Measurements from ENCODE around the gene HOXC6.

The HOXC6 gene

DNA sequence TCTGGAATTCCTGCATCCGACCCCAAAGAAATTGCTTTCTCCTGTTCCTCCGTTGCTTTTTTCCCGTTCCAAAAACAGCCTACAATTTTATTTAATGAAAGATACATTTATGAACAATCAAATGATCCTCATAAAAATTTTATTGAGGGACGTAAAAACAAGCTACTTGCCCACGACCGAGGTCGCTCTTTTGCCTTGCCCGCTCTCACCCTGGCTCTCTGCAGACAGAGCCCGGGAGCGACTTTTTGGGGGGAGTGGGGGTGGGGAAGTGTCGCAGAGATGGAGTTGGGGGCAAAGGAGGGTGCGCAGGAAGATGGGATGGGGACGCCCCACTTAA is 29.4 kb upstream of the HOXC6 start:
- no peak for TF ChIP-seq RARB (CRISPR knock-in tag; IDR thresholded peaks at IDR 0.05)
- no peak for TF ChIP-seq OSR1 (CRISPR knock-in tag; IDR thresholded peaks at IDR 0.05)
- TF ChIP-seq ZC3H10 (CRISPR knock-in tag; IDR thresholded peaks at IDR 0.05), result no peak

DNA sequence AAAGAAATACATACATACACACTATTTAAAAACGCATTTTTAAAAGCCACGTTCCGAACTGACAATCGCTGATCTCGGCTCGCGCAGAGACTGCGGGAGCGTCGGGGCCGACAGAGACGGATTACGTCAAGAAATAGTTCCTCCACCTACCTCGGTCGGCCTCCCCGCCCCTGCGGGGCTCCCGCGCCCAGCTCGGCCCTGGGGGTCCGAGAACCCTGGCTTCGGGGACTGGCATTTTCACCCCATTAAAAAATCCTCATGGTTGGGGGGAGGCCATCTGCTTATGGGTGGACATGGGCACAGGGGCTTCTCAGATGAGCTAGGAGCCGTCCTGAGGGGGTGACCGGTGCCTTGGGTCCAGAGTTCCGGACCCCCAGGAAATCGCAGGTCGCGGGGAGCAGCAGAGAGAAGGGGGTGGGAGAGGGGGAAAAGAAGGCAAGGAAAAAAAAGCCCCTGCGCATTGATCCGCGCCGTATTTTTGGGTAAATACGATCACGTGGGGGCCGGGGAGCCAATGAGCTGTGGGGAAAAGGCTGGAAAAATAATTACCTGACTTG is 28.6 kb upstream of the HOXC6 start:
- TF ChIP-seq OSR1 (CRISPR knock-in tag; IDR thresholded peaks at IDR 0.05) (no peak), ZFP3 (CRISPR knock-in tag; IDR thresholded peaks at IDR 0.05) (peak; percentile 72), RARB (CRISPR knock-in tag; IDR thresholded peaks at IDR 0.05) (no peak)
- TF ChIP-seq, protein P1, sequence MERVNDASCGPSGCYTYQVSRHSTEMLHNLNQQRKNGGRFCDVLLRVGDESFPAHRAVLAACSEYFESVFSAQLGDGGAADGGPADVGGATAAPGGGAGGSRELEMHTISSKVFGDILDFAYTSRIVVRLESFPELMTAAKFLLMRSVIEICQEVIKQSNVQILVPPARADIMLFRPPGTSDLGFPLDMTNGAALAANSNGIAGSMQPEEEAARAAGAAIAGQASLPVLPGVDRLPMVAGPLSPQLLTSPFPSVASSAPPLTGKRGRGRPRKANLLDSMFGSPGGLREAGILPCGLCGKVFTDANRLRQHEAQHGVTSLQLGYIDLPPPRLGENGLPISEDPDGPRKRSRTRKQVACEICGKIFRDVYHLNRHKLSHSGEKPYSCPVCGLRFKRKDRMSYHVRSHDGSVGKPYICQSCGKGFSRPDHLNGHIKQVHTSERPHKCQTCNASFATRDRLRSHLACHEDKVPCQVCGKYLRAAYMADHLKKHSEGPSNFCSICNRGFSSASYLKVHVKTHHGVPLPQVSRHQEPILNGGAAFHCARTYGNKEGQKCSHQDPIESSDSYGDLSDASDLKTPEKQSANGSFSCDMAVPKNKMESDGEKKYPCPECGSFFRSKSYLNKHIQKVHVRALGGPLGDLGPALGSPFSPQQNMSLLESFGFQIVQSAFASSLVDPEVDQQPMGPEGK (CRISPR knock-in tag; IDR thresholded peaks at IDR 0.05; ENCODE audit: borderline replicate concordance), result 0 out of 2 replicates have a peak, but pooled peaks have one; percentile 12
- peak; percentile 64 for ATAC-seq

More for the DNA sequence above, 29.4 kb upstream of the HOXC6 start:
- ATAC-seq, result no peak

DNA sequence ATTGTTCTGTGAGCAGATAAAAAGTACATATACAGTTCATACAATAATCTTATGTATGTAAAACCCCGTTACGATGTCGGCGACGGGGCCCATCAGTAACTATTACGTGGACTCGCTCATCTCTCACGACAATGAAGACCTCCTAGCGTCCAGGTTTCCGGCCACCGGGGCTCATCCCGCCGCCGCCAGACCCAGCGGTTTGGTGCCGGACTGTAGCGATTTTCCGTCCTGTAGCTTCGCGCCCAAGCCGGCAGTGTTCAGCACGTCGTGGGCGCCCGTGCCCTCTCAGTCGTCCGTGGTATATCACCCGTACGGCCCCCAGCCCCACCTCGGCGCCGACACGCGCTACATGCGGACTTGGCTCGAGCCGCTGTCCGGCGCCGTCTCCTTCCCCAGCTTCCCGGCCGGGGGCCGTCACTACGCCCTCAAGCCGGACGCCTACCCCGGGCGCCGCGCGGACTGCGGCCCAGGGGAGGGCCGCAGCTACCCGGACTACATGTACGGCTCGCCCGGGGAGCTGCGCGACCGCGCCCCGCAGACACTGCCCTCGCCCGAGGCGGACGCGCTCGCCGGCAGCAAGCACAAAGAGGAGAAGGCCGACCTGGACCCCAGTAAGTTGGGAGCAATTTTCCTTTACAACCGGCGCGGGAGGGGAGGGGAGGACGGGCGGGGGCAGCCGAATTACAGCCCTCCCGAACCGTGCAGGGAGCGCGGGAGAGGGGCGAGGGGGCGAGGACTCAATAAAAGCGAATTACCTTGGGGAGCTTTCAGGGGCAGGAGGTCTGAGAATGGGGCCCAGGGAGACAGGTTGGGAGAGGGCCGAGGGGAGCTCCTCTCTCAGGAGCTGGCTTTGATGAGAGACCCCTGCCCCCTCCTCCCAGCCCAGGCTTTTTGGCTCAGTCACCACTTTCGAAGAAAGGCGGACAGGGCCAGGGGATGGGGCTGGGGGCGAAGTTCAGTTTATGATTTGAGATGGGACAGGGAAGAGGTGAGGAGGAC is 27.8 kb upstream of the HOXC6 start, which contains the start of gene HOXC9:
Gene HOXC9 (plus strand): TSS at position 46 of the 999 bp plus-strand sequence. CDS start 28 bp downstream, at position 74.
- TF ChIP-seq, protein P2, sequence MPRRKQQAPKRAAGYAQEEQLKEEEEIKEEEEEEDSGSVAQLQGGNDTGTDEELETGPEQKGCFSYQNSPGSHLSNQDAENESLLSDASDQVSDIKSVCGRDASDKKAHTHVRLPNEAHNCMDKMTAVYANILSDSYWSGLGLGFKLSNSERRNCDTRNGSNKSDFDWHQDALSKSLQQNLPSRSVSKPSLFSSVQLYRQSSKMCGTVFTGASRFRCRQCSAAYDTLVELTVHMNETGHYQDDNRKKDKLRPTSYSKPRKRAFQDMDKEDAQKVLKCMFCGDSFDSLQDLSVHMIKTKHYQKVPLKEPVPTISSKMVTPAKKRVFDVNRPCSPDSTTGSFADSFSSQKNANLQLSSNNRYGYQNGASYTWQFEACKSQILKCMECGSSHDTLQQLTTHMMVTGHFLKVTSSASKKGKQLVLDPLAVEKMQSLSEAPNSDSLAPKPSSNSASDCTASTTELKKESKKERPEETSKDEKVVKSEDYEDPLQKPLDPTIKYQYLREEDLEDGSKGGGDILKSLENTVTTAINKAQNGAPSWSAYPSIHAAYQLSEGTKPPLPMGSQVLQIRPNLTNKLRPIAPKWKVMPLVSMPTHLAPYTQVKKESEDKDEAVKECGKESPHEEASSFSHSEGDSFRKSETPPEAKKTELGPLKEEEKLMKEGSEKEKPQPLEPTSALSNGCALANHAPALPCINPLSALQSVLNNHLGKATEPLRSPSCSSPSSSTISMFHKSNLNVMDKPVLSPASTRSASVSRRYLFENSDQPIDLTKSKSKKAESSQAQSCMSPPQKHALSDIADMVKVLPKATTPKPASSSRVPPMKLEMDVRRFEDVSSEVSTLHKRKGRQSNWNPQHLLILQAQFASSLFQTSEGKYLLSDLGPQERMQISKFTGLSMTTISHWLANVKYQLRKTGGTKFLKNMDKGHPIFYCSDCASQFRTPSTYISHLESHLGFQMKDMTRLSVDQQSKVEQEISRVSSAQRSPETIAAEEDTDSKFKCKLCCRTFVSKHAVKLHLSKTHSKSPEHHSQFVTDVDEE (CRISPR knock-in tag; IDR thresholded peaks at IDR 0.05), result 0 out of 2 replicates have a peak, but pooled peaks have one; percentile 16
- TF ChIP-seq, protein P1 (CRISPR knock-in tag; IDR thresholded peaks at IDR 0.05; ENCODE audit: borderline replicate concordance), result 0 out of 2 replicates have a peak, but pooled peaks have one; percentile 12
- no peak for TF ChIP-seq ZNF8 (CRISPR knock-in tag; IDR thresholded peaks at IDR 0.05)
- ATAC-seq, result peak; percentile 61

DNA sequence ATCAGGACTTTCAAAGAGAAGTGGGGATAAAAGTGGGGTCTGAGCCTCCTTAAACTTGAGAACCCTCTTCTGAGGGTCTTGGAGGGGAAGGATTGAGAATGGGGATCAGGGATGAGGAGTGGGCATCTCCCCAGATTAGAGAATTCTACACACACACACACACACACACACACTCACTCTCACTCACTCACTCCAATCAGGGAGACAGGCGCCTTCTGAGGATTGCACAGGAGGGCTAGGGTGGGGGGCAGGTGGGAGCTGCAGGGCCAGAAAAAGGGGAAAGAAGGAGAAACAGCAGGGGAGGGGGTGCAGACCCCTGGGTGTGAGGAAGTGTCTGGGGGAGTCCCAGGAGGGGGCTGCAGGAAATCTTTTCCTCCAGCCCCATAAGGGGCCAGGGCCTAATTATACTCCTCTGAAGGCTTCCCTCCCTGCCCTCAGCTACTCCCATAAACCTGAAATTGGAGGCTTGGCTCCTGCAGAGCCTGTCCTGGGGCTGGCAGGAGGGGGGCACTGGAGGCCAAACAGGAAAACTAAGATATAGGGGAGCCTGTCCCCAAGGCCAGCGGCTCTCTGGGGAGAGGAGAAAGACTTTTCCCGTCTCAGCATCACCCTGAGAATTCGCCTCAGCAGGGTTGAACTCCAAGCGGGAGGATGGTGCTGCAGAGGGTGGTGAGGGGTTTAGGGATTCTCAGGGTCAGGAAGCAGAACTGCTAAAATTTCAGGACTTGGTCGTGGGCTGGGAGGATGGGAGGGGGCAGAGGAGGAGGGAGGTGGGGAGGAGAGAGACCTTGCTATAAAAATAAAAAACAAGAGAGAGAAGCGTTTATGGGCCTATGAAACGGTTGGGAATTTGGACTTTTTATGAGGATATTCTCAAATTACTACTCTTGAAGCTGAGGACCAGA is 26.7 kb upstream of the HOXC6 start:
- ATAC-seq, result no peak
- TF ChIP-seq ARNTL (CRISPR knock-in tag; IDR thresholded peaks at IDR 0.05; ENCODE audit: borderline replicate concordance, low read depth), result no peak
- TF ChIP-seq OSR1 (CRISPR knock-in tag; IDR thresholded peaks at IDR 0.05), result no peak
- no peak for TF ChIP-seq TOX (CRISPR knock-in tag; IDR thresholded peaks at IDR 0.05; ENCODE audit: borderline replicate concordance)
- TF ChIP-seq ZFP30 (CRISPR knock-in tag; IDR thresholded peaks at IDR 0.05), result no peak
- no peak for TF ChIP-seq TCF4 (CRISPR knock-in tag; IDR thresholded peaks at IDR 0.05; ENCODE audit: borderline replicate concordance)
- no peak for TF ChIP-seq ZFP3 (CRISPR knock-in tag; IDR thresholded peaks at IDR 0.05)

DNA sequence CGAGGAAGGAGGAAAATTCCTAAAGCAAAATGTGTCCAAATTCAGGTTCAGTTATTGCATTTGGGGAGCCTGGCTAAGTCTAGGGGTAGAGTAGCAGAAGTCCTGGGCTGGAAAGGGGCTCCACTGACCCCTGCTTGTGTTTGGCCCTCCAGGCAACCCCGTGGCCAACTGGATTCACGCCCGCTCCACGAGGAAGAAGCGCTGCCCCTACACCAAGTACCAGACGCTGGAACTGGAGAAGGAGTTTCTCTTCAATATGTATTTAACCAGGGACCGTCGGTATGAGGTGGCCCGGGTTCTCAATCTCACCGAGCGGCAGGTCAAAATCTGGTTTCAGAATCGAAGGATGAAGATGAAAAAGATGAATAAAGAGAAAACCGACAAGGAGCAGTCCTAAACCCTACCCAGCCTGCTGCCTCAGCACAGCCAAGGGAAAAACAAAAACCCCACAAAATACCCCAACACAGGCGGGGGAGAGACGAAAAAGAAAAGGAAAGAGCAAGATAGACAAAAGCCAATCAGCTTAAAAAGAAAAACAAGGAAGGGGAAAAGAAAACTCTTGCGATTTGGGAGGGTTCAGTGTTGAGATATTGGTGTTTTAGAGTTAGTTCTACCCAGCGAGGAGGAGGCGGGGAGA is 25.8 kb upstream of the HOXC6 start:
- ATAC-seq, result no peak
- TF ChIP-seq ZFP30 (CRISPR knock-in tag; IDR thresholded peaks at IDR 0.05) (no peak), ZC3H10 (CRISPR knock-in tag; IDR thresholded peaks at IDR 0.05) (no peak)
- TF ChIP-seq, protein P1 (CRISPR knock-in tag; IDR thresholded peaks at IDR 0.05; ENCODE audit: borderline replicate concordance), result no peak

All from SK-N-SH treated with all-trans-retinoic acid at 6 μM for 48 hours (cell line).